ENCODE measurements around the gene PROCA1.
"Not testable (repeated sequence)": the region's sequence is repeated elsewhere in the genome, so short reads cannot be mapped to it uniquely, and the experiment has no call there.

Gene PROCA1

GRCh38 chr17:28675490-28675889 lies 36.2 kb downstream of the PROCA1 start:
- no peaks in the 10 kb centered on the region for H3K27me3 ChIP-seq (ENCODE audit: control insufficient read depth in 5 of 5, insufficient read depth in 4 of 5, low read length in 5 of 5)
- H3K9me3 ChIP-seq (ENCODE audit: control insufficient read depth in 5 of 5, low read length in 5 of 5): no peaks in the 10 kb centered on the region
- H3K9ac ChIP-seq (ENCODE audit: low read length in 5 of 5): no peak overlapping the region
- peaks cover 39 to 99% (median 90%) of the 10 kb centered on the region in 5 donors for H3K36me3 ChIP-seq (ENCODE audit: control insufficient read depth in 5 of 5, insufficient read depth in 5 of 5, low read length in 5 of 5)
- no peak overlapping the region for H3K27ac ChIP-seq (ENCODE audit: low read depth, low read length)
- H3K4me1 ChIP-seq (ENCODE audit: control insufficient read depth in 5 of 5, insufficient read depth in 5 of 5, low read length in 5 of 5): no peaks in the 10 kb centered on the region
- no peak overlapping the region for H3K4me3 ChIP-seq (ENCODE audit: low read depth in 1 of 5, low read length in 5 of 5)

GRCh38 chr17:28669918-28670317 lies 41.8 kb downstream of the PROCA1 start:
- H3K36me3 ChIP-seq (ENCODE audit: control insufficient read depth in 5 of 5, insufficient read depth in 5 of 5, low read length in 5 of 5): peaks cover 35 to 67% (median 56%) of the 10 kb centered on the region in 5 donors
- no peak overlapping the region for H3K27ac ChIP-seq (ENCODE audit: low read depth, low read length)

GRCh38 chr17:28667870-28668269 lies 43.8 kb downstream of the PROCA1 start:
- Histone ChIP-seq H3K4me3 (ENCODE audit: low read depth in 1 of 5, low read length in 5 of 5) (no peak overlapping the region), H3K9ac (ENCODE audit: low read length in 5 of 5) (peak overlapping the region in 1 of 5 donors; percentile 28), H3K4me1 (ENCODE audit: control insufficient read depth in 5 of 5, insufficient read depth in 5 of 5, low read length in 5 of 5) (peaks cover 4 to 20% (median 15%) of the 10 kb centered on the region in 5 donors), H3K27me3 (ENCODE audit: control insufficient read depth in 5 of 5, insufficient read depth in 4 of 5, low read length in 5 of 5) (no peaks in the 10 kb centered on the region), H3K9me3 (ENCODE audit: control insufficient read depth in 5 of 5, low read length in 5 of 5) (no peaks in the 10 kb centered on the region), H3K27ac (ENCODE audit: low read depth, low read length) (no peak overlapping the region), H3K36me3 (ENCODE audit: control insufficient read depth in 5 of 5, insufficient read depth in 5 of 5, low read length in 5 of 5) (peaks cover 23 to 50% (median 41%) of the 10 kb centered on the region in 5 donors)

More at GRCh38 chr17:28669918-28670317, 41.8 kb downstream of the PROCA1 start:
- Histone ChIP-seq H3K9ac (ENCODE audit: low read length in 5 of 5) (no peak overlapping the region), H3K4me3 (ENCODE audit: low read depth in 1 of 5, low read length in 5 of 5) (no peak overlapping the region), H3K9me3 (ENCODE audit: control insufficient read depth in 5 of 5, low read length in 5 of 5) (no peaks in the 10 kb centered on the region), H3K27me3 (ENCODE audit: control insufficient read depth in 5 of 5, insufficient read depth in 4 of 5, low read length in 5 of 5) (no peaks in the 10 kb centered on the region), H3K4me1 (ENCODE audit: control insufficient read depth in 5 of 5, insufficient read depth in 5 of 5, low read length in 5 of 5) (peaks cover 0 to 7% (median 0%) of the 10 kb centered on the region in 5 donors)

GRCh38 chr17:28665994-28666393 lies 45.7 kb downstream of the PROCA1 start:
- H3K27me3 ChIP-seq (ENCODE audit: control insufficient read depth in 5 of 5, insufficient read depth in 4 of 5, low read length in 5 of 5): no peaks in the 10 kb centered on the region
- H3K4me1 ChIP-seq (ENCODE audit: control insufficient read depth in 5 of 5, insufficient read depth in 5 of 5, low read length in 5 of 5): peaks cover 4 to 29% (median 25%) of the 10 kb centered on the region in 5 donors
- H3K9me3 ChIP-seq (ENCODE audit: control insufficient read depth in 5 of 5, low read length in 5 of 5): no peaks in the 10 kb centered on the region
- no peak overlapping the region for H3K4me3 ChIP-seq (ENCODE audit: low read depth in 1 of 5, low read length in 5 of 5)
- H3K36me3 ChIP-seq (ENCODE audit: control insufficient read depth in 5 of 5, insufficient read depth in 5 of 5, low read length in 5 of 5): peaks cover 11 to 33% (median 26%) of the 10 kb centered on the region in 5 donors
- H3K27ac ChIP-seq (ENCODE audit: low read depth, low read length): no peak overlapping the region
- H3K9ac ChIP-seq (ENCODE audit: low read length in 5 of 5): no peak overlapping the region

- no peaks in the 10 kb centered on the region for H3K9me3 ChIP-seq (ENCODE audit: control insufficient read depth in 5 of 5, low read length in 5 of 5)
- peak overlapping the region in 3 of 5 donors; percentile 98 to 99 (median 99) for H3K9ac ChIP-seq (ENCODE audit: low read length in 5 of 5)
- H3K4me1 ChIP-seq (ENCODE audit: control insufficient read depth in 5 of 5, insufficient read depth in 5 of 5, low read length in 5 of 5): peaks cover 4 to 35% (median 31%) of the 10 kb centered on the region in 5 donors
- peaks cover 7 to 24% (median 18%) of the 10 kb centered on the region in 5 donors for H3K36me3 ChIP-seq (ENCODE audit: control insufficient read depth in 5 of 5, insufficient read depth in 5 of 5, low read length in 5 of 5)
- no peaks in the 10 kb centered on the region for H3K27me3 ChIP-seq (ENCODE audit: control insufficient read depth in 5 of 5, insufficient read depth in 4 of 5, low read length in 5 of 5)
- H3K27ac ChIP-seq (ENCODE audit: low read depth, low read length): peak overlapping the region; percentile 99
- peak overlapping the region in 1 of 5 donors; percentile 6 for H3K4me3 ChIP-seq (ENCODE audit: low read depth in 1 of 5, low read length in 5 of 5)
Observed at GRCh38 chr17:28663723-28664122, 48.0 kb downstream of the PROCA1 start.

GRCh38 chr17:28662527-28662829 lies 49.2 kb downstream of the PROCA1 start:
- Histone ChIP-seq H3K27ac (ENCODE audit: low read depth, low read length) (peak overlapping the region; percentile 99), H3K27me3 (ENCODE audit: control insufficient read depth in 5 of 5, insufficient read depth in 4 of 5, low read length in 5 of 5) (no peaks in the 10 kb centered on the region), H3K4me1 (ENCODE audit: control insufficient read depth in 5 of 5, insufficient read depth in 5 of 5, low read length in 5 of 5) (peaks cover 4 to 31% (median 30%) of the 10 kb centered on the region in 5 donors), H3K4me3 (ENCODE audit: low read depth in 1 of 5, low read length in 5 of 5) (peak overlapping the region; percentile 94 to 100 (median 98)), H3K36me3 (ENCODE audit: control insufficient read depth in 5 of 5, insufficient read depth in 5 of 5, low read length in 5 of 5) (peaks cover 0 to 18% (median 17%) of the 10 kb centered on the region in 5 donors), H3K9ac (ENCODE audit: low read length in 5 of 5) (peak overlapping the region; percentile 98 to 99 (median 99)), H3K9me3 (ENCODE audit: control insufficient read depth in 5 of 5, low read length in 5 of 5) (no peaks in the 10 kb centered on the region)

- peak within 1 kb of the TSS; percentile 98 to 99 (median 99) for H3K9ac ChIP-seq (ENCODE audit: low read length in 5 of 5)
- H3K4me3 ChIP-seq (ENCODE audit: low read depth in 1 of 5, low read length in 5 of 5): peak within 1 kb of the TSS; percentile 94 to 100 (median 98)
- peak within 1 kb of the TSS; percentile 99 for H3K27ac ChIP-seq (ENCODE audit: low read depth, low read length)
- H3K4me1 ChIP-seq (ENCODE audit: control insufficient read depth in 5 of 5, insufficient read depth in 5 of 5, low read length in 5 of 5): peaks cover 4 to 31% (median 30%) of the 10 kb centered on the region in 5 donors
- H3K36me3 ChIP-seq (ENCODE audit: control insufficient read depth in 5 of 5, insufficient read depth in 5 of 5, low read length in 5 of 5): peaks cover 0 to 20% (median 17%) of the 10 kb centered on the region in 5 donors
- H3K9me3 ChIP-seq (ENCODE audit: control insufficient read depth in 5 of 5, low read length in 5 of 5): no peaks in the 10 kb centered on the region
- H3K27me3 ChIP-seq (ENCODE audit: control insufficient read depth in 5 of 5, insufficient read depth in 4 of 5, low read length in 5 of 5): no peaks in the 10 kb centered on the region
Observed at GRCh38 chr17:28661635-28662526, 49.8 kb downstream of the PROCA1 start, which contains the start of the genes SDF2 and SUPT6H. Gene SDF2, minus strand, starts transcription at chr17:28661906. Its CDS starts 30 bp downstream, at chr17:28661876. Gene SUPT6H, plus strand, starts transcription at chr17:28662205. Its CDS starts 11,197 bp downstream, at chr17:28673402.

GRCh38 chr17:28659497-28659881 lies 52.2 kb downstream of the PROCA1 start:
- not testable (repeated sequence) for H3K27ac ChIP-seq (ENCODE audit: low read depth, low read length); H3K27me3 ChIP-seq (ENCODE audit: control insufficient read depth in 5 of 5, insufficient read depth in 4 of 5, low read length in 5 of 5); H3K9me3 ChIP-seq (ENCODE audit: control insufficient read depth in 5 of 5, low read length in 5 of 5); H3K9ac ChIP-seq (ENCODE audit: low read length in 5 of 5); H3K4me3 ChIP-seq (ENCODE audit: low read depth in 1 of 5, low read length in 5 of 5)
- H3K4me1 ChIP-seq (ENCODE audit: control insufficient read depth in 5 of 5, insufficient read depth in 5 of 5, low read length in 5 of 5): peaks cover 4 to 31% (median 30%) of the 10 kb centered on the region in 5 donors
- H3K36me3 ChIP-seq (ENCODE audit: control insufficient read depth in 5 of 5, insufficient read depth in 5 of 5, low read length in 5 of 5): peaks cover 0 to 26% (median 14%) of the 10 kb centered on the region in 5 donors

GRCh38 chr17:28658766-28659496 lies 52.8 kb downstream of the PROCA1 start:
- H3K9me3 ChIP-seq (ENCODE audit: control insufficient read depth in 5 of 5, low read length in 5 of 5); H3K9ac ChIP-seq (ENCODE audit: low read length in 5 of 5); H3K27me3 ChIP-seq (ENCODE audit: control insufficient read depth in 5 of 5, insufficient read depth in 4 of 5, low read length in 5 of 5); H3K27ac ChIP-seq (ENCODE audit: low read depth, low read length); H3K4me3 ChIP-seq (ENCODE audit: low read depth in 1 of 5, low read length in 5 of 5): not testable (repeated sequence)
- peaks cover 0 to 29% (median 17%) of the 10 kb centered on the region in 5 donors for H3K36me3 ChIP-seq (ENCODE audit: control insufficient read depth in 5 of 5, insufficient read depth in 5 of 5, low read length in 5 of 5)
- peaks cover 4 to 29% (median 26%) of the 10 kb centered on the region in 5 donors for H3K4me1 ChIP-seq (ENCODE audit: control insufficient read depth in 5 of 5, insufficient read depth in 5 of 5, low read length in 5 of 5)

Data from subcutaneous abdominal adipose tissue (tissue), 5 donors.